Progenitor cell of endocrine pancreas (in vitro differentiated cells): Measurements from ENCODE around the gene USP40. TPM values are rescaled to one million over a fixed set of nuclear protein-coding genes. Genes with fewer than 3 reads are reported as not detected.

Experiments used
- DNase-seq: peaks from one replicate; pipeline ENCODE4 v3.0.0; 2021; ENCODE audit warnings: low spot score; ENCODE audit not compliant: unreplicated experiment
- H3K27ac Mint-ChIP-seq: 2 replicates; pipeline ENCODE4 v1.8.0; 2021; ENCODE audit warnings: mild to moderate bottlenecking, moderate library complexity, mixed read lengths
- H3K27me3 Mint-ChIP-seq: 2 replicates; pipeline ENCODE4 v1.8.0; 2021; ENCODE audit warnings: mixed read lengths
- H3K36me3 Mint-ChIP-seq: 2 replicates; pipeline ENCODE4 v1.8.0; 2022; ENCODE audit warnings: mixed read lengths; ENCODE audit not compliant: insufficient read depth
- H3K4me1 Mint-ChIP-seq: 2 replicates; pipeline ENCODE4 v1.8.0; 2021; ENCODE audit warnings: low read depth, mixed read lengths
- H3K4me3 Mint-ChIP-seq: 2 replicates; pipeline ENCODE4 v1.8.0; 2021; ENCODE audit warnings: low read depth, mild to moderate bottlenecking, moderate library complexity, mixed read lengths
- H3K9me3 Mint-ChIP-seq: 2 replicates; pipeline ENCODE4 v1.8.0; 2021; ENCODE audit warnings: low read depth, mixed read lengths
- CTCF ChIP-seq: fragments of 200-600 bp; sonication (generic); IDR thresholded peaks from one replicate; pipeline ENCODE4 v1.5.0; 2021; ENCODE audit warnings: antibody characterized with exemption, mild to moderate bottlenecking; ENCODE audit not compliant: unreplicated experiment
- total RNA-seq: library from RNA; stranded (reverse); gene quantifications from 2 replicates; pipeline ENCODE4 v1.2.1, GENCODE V29; 2021

The USP40 gene
- total RNA-seq, 1 donor from 2014 or later = 36.9 TPM

DNA sequence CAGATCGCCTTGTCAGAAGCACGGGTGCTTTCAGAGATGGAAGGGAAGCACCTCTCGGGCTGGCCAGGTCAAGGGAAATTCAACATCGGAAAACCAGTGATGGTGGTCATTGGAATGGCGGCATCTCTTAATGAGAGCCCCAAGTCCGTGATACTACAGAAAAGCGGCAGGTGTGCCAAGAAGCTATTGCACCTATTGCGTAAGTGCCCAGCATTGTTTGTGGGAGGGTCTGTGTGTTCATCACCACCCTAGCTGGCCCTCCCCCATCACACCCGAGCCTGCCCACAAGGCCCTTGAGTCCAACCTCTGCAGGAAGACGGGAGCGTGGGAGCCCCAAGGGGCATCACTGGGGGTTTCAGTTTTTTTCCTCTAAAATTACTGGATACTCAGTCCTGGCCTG lies 111.6 kb downstream of the USP40 start:
- TF ChIP-seq CTCF = no peak
- no peak overlapping the region for H3K27ac Mint-ChIP-seq
- no peaks in the 10 kb centered on the region for H3K27me3 Mint-ChIP-seq
- H3K9me3 Mint-ChIP-seq = no peaks in the 10 kb centered on the region
- no peak overlapping the region for H3K4me3 Mint-ChIP-seq
- no peaks in the 10 kb centered on the region for H3K4me1 Mint-ChIP-seq
- H3K36me3 Mint-ChIP-seq = peaks cover 14% of the 10 kb centered on the region
- DNase-seq = no peak

GRCh38 chr2:233453916-233454315 lies 112.7 kb downstream of the USP40 start:
- H3K27ac Mint-ChIP-seq = no peak overlapping the region
- H3K27me3 Mint-ChIP-seq = no peaks in the 10 kb centered on the region
- H3K9me3 Mint-ChIP-seq = no peaks in the 10 kb centered on the region
- peaks cover 12% of the 10 kb centered on the region for H3K36me3 Mint-ChIP-seq
- DNase-seq = no peak
- TF ChIP-seq CTCF = no peak
- no peak overlapping the region for H3K4me3 Mint-ChIP-seq
- no peaks in the 10 kb centered on the region for H3K4me1 Mint-ChIP-seq

DNA sequence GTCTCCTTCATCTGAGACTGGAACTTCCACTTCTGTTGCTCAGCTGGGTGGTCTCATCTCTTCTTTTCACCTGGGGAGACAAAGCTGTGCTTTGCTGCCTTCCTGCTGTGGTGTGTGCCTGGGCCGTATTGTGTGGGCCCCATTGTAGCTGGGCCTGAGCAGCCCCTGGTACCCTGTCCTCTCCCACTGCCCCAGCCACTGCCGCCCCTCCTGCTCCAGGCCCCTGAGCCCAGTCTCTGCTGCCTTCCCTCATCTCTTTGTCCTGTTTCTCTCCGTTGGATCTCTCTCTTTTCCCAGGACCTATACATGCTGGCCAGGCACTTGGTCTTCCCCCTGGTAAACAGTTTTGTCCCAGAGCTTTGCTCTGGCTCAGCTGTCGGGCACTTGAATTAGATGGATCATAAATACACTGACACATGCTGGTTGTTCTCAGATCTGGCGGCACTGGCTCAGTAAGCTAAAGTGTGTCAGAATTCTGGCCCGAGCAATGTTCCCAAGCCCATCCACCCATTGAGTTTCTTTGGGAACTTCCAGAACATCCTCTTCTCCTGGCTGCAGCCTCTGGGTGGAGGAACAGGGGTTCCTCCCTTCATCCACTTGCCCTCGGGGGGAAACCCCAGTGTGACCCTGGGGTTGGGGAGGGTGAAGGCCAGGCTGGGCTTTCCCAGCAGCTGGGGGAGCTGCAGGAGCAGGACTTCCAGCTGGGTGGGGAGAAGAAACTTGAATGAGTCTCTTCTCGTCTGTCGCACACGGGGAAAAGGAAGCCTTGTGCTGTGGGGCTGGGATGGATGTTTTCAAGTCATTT lies 113.3 kb downstream of the USP40 start:
- H3K27me3 Mint-ChIP-seq = no peaks in the 10 kb centered on the region
- H3K4me1 Mint-ChIP-seq = no peaks in the 10 kb centered on the region
- peaks cover 13% of the 10 kb centered on the region for H3K36me3 Mint-ChIP-seq
- no peak for DNase-seq
- no peak for TF ChIP-seq CTCF
- H3K27ac Mint-ChIP-seq = no peak overlapping the region
- H3K4me3 Mint-ChIP-seq = no peak overlapping the region
- no peaks in the 10 kb centered on the region for H3K9me3 Mint-ChIP-seq

GRCh38 chr2:233451950-233452349 lies 114.6 kb downstream of the USP40 start:
- Mint-ChIP-seq H3K4me3 (no peak overlapping the region), H3K9me3 (no peaks in the 10 kb centered on the region), H3K36me3 (peaks cover 10% of the 10 kb centered on the region), H3K27ac (no peak overlapping the region), H3K27me3 (no peaks in the 10 kb centered on the region), H3K4me1 (no peaks in the 10 kb centered on the region)
- TF ChIP-seq CTCF = no peak
- DNase-seq = no peak

DNA sequence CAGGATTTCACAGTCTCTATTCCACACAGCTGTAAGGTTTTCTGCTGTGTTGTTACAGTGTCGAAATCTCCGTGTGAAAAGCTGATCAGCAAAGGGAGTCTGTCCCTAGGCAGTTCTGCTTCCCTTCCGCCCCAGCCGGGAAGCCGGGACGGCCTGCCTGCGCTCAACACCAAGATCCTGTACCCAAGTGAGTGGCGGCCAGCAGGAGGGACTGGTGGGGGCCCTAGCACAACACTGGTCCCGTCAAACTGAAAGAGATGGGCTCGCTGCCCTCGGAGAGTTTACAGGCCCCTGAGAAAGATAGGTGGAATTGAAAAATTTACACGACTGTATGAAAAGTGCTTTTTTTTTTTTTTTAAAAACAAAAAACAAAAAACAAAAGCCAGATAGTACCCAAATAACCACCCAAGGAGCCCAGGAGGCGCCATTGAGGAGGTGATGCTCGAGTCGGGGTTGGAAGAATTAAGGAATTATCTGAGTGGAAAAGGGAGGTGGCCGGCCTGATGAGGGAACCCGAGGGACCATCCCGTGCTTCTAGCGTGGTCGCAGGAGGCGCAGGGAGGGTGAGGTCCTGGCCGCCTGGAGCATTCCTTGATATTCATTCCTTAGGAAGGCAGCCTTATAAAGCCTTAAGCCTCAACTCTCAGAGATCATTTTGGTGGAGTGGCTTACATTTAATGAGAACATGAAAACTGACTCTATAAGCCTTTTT lies 115.6 kb downstream of the USP40 start:
- Mint-ChIP-seq H3K9me3 (no peaks in the 10 kb centered on the region), H3K4me1 (no peaks in the 10 kb centered on the region), H3K4me3 (no peak overlapping the region), H3K36me3 (peaks cover 10% of the 10 kb centered on the region), H3K27me3 (no peaks in the 10 kb centered on the region), H3K27ac (no peak overlapping the region)
- no peak for DNase-seq
- TF ChIP-seq CTCF = no peak
